ENCODE results near the gene CENPO. TPM values are rescaled to one million over a fixed set of nuclear protein-coding genes. Genes with fewer than 3 reads are reported as not detected.

The CENPO gene
- total RNA-seq, 1 donor = 8.0 TPM

DNA sequence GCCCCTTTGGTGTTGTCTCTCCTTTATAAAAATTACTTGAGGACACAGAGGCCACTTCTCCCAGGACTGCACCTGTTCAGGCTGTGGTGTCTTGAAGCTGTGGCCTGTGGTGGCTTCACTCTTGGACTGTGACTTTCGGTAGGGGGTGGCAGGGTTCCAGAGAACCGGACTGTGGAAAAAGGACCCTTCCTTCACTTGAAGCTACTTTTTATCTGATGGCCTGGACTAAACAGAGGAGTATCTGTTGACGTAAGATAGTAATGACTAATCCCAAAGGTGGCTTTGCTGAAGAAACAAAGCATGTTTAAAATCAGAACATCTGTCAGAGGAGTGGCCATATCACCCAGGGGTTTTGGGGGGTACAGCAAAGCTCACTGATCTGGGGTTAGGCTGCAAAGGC is 60.8 kb downstream of the CENPO start:
- Histone ChIP-seq H3K4me2 (ENCODE audit: insufficient read depth, low read length) (no peak overlapping the region), H3K27me3 (ENCODE audit: insufficient read depth, low read length) (no peaks in the 10 kb centered on the region), H3K27ac (ENCODE audit: low read depth, low read length) (no peak overlapping the region), H3K79me2 (ENCODE audit: insufficient read depth, low read length) (no peaks in the 10 kb centered on the region), H4K20me1 (ENCODE audit: insufficient read depth, low read length) (peaks cover 5% of the 10 kb centered on the region), H2AFZ (ENCODE audit: low read length) (no peak overlapping the region), H3K9me3 (ENCODE audit: low read depth, low read length) (no peaks in the 10 kb centered on the region), H3K4me1 (ENCODE audit: insufficient read depth, low read length) (peaks cover 16% of the 10 kb centered on the region), H3K4me3 (ENCODE audit: insufficient read depth, low read length) (no peak overlapping the region), H3K36me3 (ENCODE audit: insufficient read depth, low read length) (no peaks in the 10 kb centered on the region)
- no peak for DNase-seq (ENCODE audit: insufficient read length, low spot score, missing footprints)
- TF ChIP-seq CTCF (IDR thresholded peaks at IDR 0.05; ENCODE audit: extremely low read depth, low read depth, low read length) = no peak

- Histone ChIP-seq H2AFZ (ENCODE audit: low read length) (peak overlapping the region; percentile 69), H3K4me2 (ENCODE audit: insufficient read depth, low read length) (no peak overlapping the region), H3K27ac (ENCODE audit: low read depth, low read length) (peak overlapping the region; percentile 39), H4K20me1 (ENCODE audit: insufficient read depth, low read length) (peaks cover 8% of the 10 kb centered on the region), H3K4me1 (ENCODE audit: insufficient read depth, low read length) (peaks cover 16% of the 10 kb centered on the region), H3K27me3 (ENCODE audit: insufficient read depth, low read length) (no peaks in the 10 kb centered on the region), H3K4me3 (ENCODE audit: insufficient read depth, low read length) (no peak overlapping the region), H3K79me2 (ENCODE audit: insufficient read depth, low read length) (no peaks in the 10 kb centered on the region), H3K36me3 (ENCODE audit: insufficient read depth, low read length) (no peaks in the 10 kb centered on the region), H3K9me3 (ENCODE audit: low read depth, low read length) (no peaks in the 10 kb centered on the region)
- DNase-seq (ENCODE audit: insufficient read length, low spot score, missing footprints) = peak; percentile 73
- TF ChIP-seq CTCF (IDR thresholded peaks at IDR 0.05; ENCODE audit: extremely low read depth, low read depth, low read length) = no peak
Observed at GRCh38 chr2:24855022-24855622, 61.9 kb downstream of the CENPO start.

DNA sequence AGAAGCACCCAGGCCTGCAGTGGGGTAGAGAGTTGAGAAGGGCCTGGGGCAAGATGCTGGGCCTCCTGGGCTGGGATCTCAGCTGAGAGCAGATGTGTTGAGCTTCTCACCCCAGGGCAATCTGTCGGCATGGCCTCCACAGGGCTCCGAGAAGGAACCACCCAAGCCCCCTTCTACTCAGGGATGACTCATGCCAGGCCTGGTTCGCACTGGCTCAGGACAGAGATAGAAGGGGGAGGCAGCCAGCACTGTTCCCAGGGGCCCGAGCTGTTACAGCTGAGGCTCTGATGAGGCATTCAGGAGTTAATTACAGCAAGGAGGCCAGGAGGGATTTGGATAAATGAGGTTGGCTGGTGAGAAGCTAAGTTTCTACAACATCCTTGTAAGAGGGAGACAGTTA is 62.5 kb downstream of the CENPO start:
- Histone ChIP-seq H3K27ac (ENCODE audit: low read depth, low read length) (peak overlapping the region; percentile 39), H3K36me3 (ENCODE audit: insufficient read depth, low read length) (no peaks in the 10 kb centered on the region), H3K79me2 (ENCODE audit: insufficient read depth, low read length) (no peaks in the 10 kb centered on the region), H4K20me1 (ENCODE audit: insufficient read depth, low read length) (peaks cover 8% of the 10 kb centered on the region), H3K4me3 (ENCODE audit: insufficient read depth, low read length) (no peak overlapping the region), H3K27me3 (ENCODE audit: insufficient read depth, low read length) (no peaks in the 10 kb centered on the region), H3K4me1 (ENCODE audit: insufficient read depth, low read length) (peaks cover 16% of the 10 kb centered on the region), H2AFZ (ENCODE audit: low read length) (peak overlapping the region; percentile 69), H3K4me2 (ENCODE audit: insufficient read depth, low read length) (peak overlapping the region; percentile 27), H3K9me3 (ENCODE audit: low read depth, low read length) (no peaks in the 10 kb centered on the region)
- peak; percentile 93 for DNase-seq (ENCODE audit: insufficient read length, low spot score, missing footprints)
- no peak for TF ChIP-seq CTCF (IDR thresholded peaks at IDR 0.05; ENCODE audit: extremely low read depth, low read depth, low read length)

- peak; percentile 23 for DNase-seq (ENCODE audit: insufficient read length, low spot score, missing footprints)
- H3K27ac ChIP-seq (ENCODE audit: low read depth, low read length) = no peak overlapping the region
Observed at GRCh38 chr2:24856791-24857211, 63.6 kb downstream of the CENPO start.

More at GRCh38 chr2:24856791-24857211, 63.6 kb downstream of the CENPO start:
- Histone ChIP-seq H3K79me2 (ENCODE audit: insufficient read depth, low read length) (no peaks in the 10 kb centered on the region), H2AFZ (ENCODE audit: low read length) (no peak overlapping the region), H3K36me3 (ENCODE audit: insufficient read depth, low read length) (no peaks in the 10 kb centered on the region), H3K9me3 (ENCODE audit: low read depth, low read length) (no peaks in the 10 kb centered on the region), H4K20me1 (ENCODE audit: insufficient read depth, low read length) (peaks cover 8% of the 10 kb centered on the region), H3K4me2 (ENCODE audit: insufficient read depth, low read length) (no peak overlapping the region), H3K27me3 (ENCODE audit: insufficient read depth, low read length) (no peaks in the 10 kb centered on the region), H3K4me1 (ENCODE audit: insufficient read depth, low read length) (peaks cover 16% of the 10 kb centered on the region), H3K4me3 (ENCODE audit: insufficient read depth, low read length) (no peak overlapping the region)
- no peak for TF ChIP-seq CTCF (IDR thresholded peaks at IDR 0.05; ENCODE audit: extremely low read depth, low read depth, low read length)
